PC-3 (cell line): ENCODE results near the gene USH1G.

Experiments
- CTCF ChIP-seq: fragments of 300-600 bp; sonication (generic); conservative IDR thresholded peaks from 2 replicates; pipeline ENCODE4 v1.5.1; 2017; ENCODE audit warnings: antibody characterized with exemption, low read depth, mild to moderate bottlenecking, low read length
- EZH2 ChIP-seq: fragments of 300-600 bp; sonication (generic); IDR thresholded peaks from one replicate; pipeline ENCODE4 v1.6.1; 2017; ENCODE audit warnings: antibody characterized with exemption, mild to moderate bottlenecking, low read length; ENCODE audit not compliant: unreplicated experiment
- EZH2phosphoT487 ChIP-seq: fragments of 300-600 bp; sonication (generic); IDR thresholded peaks from 2 replicates; pipeline ENCODE4 v1.6.1; 2018; ENCODE audit warnings: mild to moderate bottlenecking, antibody characterized with exemption, low read length, borderline replicate concordance

DNA sequence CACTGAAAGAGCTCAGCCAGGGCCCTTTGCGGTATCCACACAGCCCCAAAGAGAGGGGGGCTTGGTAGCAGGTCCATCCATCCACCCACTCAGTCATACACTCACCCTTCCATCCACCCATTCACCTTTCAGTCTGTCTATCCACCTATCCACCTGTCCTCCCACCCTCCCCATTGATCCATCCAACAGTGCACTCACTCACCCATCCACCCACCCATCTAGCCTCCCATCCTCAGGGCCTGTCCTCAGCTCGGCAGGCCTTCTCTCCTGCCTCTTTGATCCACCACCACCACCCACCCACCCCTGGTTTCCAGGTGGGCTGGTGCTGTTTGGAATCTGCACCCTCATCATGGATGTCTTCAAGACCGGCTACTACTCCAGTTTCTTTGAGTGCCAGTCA is 2.2 kb upstream of the USH1G start:
- TF ChIP-seq CTCF (no peak), EZH2phosphoT487 (no peak), EZH2 (no peak)
